ENCODE results near the gene DPH7. TPM values are rescaled to one million over a fixed set of nuclear protein-coding genes. Genes with fewer than 3 reads are reported as not detected.
A peak's percentile ranks its signal among the peaks of the same experiment; 100 is the strongest.
"Not testable (repeated sequence)": the region's sequence is repeated elsewhere in the genome, so short reads cannot be mapped to it uniquely, and the experiment has no call there.

The DPH7 gene
- total and polyA plus RNA-seq, 2 experiments from 2014 or later, result 65.6 to 78.4 TPM

DNA sequence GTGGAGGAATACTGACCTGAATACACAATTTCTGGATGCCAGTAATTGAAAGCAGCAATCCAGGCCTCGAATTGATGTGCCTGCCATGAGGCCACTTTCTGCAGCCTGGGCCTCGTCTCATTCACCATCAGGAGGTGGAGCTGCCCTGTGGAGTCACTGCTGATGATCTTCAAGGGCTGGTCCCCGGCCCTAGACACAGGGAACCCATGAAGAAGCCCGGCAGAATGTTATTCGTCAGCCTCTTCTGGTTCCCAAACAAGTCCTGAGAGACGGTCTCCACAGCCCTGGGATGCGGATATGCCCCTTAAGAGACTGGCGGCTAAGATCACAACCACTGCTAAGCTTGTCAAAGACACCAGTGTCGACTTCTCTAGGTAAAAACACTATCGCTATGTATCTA, 4.5 kb downstream of the DPH7 start:
- H3K27ac ChIP-seq, result peak overlapping the region; percentile 85

GRCh38 chr9:137570566-137570965, 8.2 kb downstream of the DPH7 start:
- Histone ChIP-seq H3K9me3 (ENCODE audit: low read depth) (no peaks in the 10 kb centered on the region), H3K36me3 (peaks cover 12% of the 10 kb centered on the region), H3K27ac (no peak overlapping the region), H3K27me3 (no peaks in the 10 kb centered on the region), H3K4me3 (no peak overlapping the region), H3K4me1 (ENCODE audit: low read depth) (peaks cover 4% of the 10 kb centered on the region)
- TF ChIP-seq, protein P1, sequence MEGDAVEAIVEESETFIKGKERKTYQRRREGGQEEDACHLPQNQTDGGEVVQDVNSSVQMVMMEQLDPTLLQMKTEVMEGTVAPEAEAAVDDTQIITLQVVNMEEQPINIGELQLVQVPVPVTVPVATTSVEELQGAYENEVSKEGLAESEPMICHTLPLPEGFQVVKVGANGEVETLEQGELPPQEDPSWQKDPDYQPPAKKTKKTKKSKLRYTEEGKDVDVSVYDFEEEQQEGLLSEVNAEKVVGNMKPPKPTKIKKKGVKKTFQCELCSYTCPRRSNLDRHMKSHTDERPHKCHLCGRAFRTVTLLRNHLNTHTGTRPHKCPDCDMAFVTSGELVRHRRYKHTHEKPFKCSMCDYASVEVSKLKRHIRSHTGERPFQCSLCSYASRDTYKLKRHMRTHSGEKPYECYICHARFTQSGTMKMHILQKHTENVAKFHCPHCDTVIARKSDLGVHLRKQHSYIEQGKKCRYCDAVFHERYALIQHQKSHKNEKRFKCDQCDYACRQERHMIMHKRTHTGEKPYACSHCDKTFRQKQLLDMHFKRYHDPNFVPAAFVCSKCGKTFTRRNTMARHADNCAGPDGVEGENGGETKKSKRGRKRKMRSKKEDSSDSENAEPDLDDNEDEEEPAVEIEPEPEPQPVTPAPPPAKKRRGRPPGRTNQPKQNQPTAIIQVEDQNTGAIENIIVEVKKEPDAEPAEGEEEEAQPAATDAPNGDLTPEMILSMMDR (IDR thresholded peaks at IDR 0.05; ENCODE audit: low read depth, low read length), result no peak
- no peak for DNase-seq (ENCODE audit: low read depth in 1 of 2, low spot score in 1 of 2)

More for the DNA sequence above, 4.5 kb downstream of the DPH7 start:
- TF ChIP-seq, protein P1 (IDR thresholded peaks at IDR 0.05; ENCODE audit: low read depth, low read length), result no peak
- Histone ChIP-seq H3K36me3 (peaks cover 12% of the 10 kb centered on the region), H3K27me3 (no peaks in the 10 kb centered on the region), H3K4me1 (ENCODE audit: low read depth) (peaks cover 28% of the 10 kb centered on the region), H3K4me3 (no peak overlapping the region), H3K9me3 (ENCODE audit: low read depth) (no peaks in the 10 kb centered on the region)
- no peak for DNase-seq (ENCODE audit: low read depth in 1 of 2, low spot score in 1 of 2)

- Histone ChIP-seq H3K36me3 (peaks cover 12% of the 10 kb centered on the region), H3K4me3 (no peak overlapping the region), H3K27me3 (no peaks in the 10 kb centered on the region), H3K4me1 (ENCODE audit: low read depth) (no peaks in the 10 kb centered on the region), H3K27ac (no peak overlapping the region), H3K9me3 (ENCODE audit: low read depth) (no peaks in the 10 kb centered on the region)
- TF ChIP-seq, protein P1 (IDR thresholded peaks at IDR 0.05; ENCODE audit: low read depth, low read length), result no peak
- no peak for DNase-seq (ENCODE audit: low read depth in 1 of 2, low spot score in 1 of 2)
Measured at GRCh38 chr9:137569609-137570203, 9.0 kb downstream of the DPH7 start.

- H3K4me3 ChIP-seq; H3K9me3 ChIP-seq (ENCODE audit: low read depth); DNase-seq (ENCODE audit: low read depth in 1 of 2, low spot score in 1 of 2); H3K27me3 ChIP-seq; H3K27ac ChIP-seq; H3K4me1 ChIP-seq (ENCODE audit: low read depth): not testable (repeated sequence)
- H3K36me3 ChIP-seq, result peaks cover 17% of the 10 kb centered on the region
Measured at GRCh38 chr9:137568445-137568844, 10.3 kb downstream of the DPH7 start.

GRCh38 chr9:137564817-137565411, 13.8 kb downstream of the DPH7 start:
- no peak overlapping the region for H3K27ac ChIP-seq
- TF ChIP-seq, protein P1 (IDR thresholded peaks at IDR 0.05; ENCODE audit: low read depth, low read length), result no peak
- no peaks in the 10 kb centered on the region for H3K27me3 ChIP-seq
- no peaks in the 10 kb centered on the region for H3K9me3 ChIP-seq (ENCODE audit: low read depth)
- no peaks in the 10 kb centered on the region for H3K4me1 ChIP-seq (ENCODE audit: low read depth)
- no peak for DNase-seq (ENCODE audit: low read depth in 1 of 2, low spot score in 1 of 2)
- peaks cover 6% of the 10 kb centered on the region for H3K36me3 ChIP-seq
- no peak overlapping the region for H3K4me3 ChIP-seq

GRCh38 chr9:137564134-137564533, 14.6 kb downstream of the DPH7 start:
- Histone ChIP-seq H3K4me1 (ENCODE audit: low read depth) (no peaks in the 10 kb centered on the region), H3K36me3 (peaks cover 6% of the 10 kb centered on the region), H3K27ac (no peak overlapping the region), H3K4me3 (no peak overlapping the region), H3K27me3 (no peaks in the 10 kb centered on the region), H3K9me3 (ENCODE audit: low read depth) (no peaks in the 10 kb centered on the region)
- TF ChIP-seq, protein P1 (IDR thresholded peaks at IDR 0.05; ENCODE audit: low read depth, low read length), result no peak
- no peak for DNase-seq (ENCODE audit: low read depth in 1 of 2, low spot score in 1 of 2)

Data from cardiac muscle cell (in vitro differentiated cells and primary cell).